SKM-1 treated with dmso at 0.1 percent for 144 hours (cell line): ENCODE measurements around the gene E2F8.
A peak's percentile ranks its signal among the peaks of the same experiment; 100 is the strongest.

Experiments used
- DNase-seq: peaks from one replicate; lab custom pipeline; 2025; ENCODE audit not compliant: unreplicated experiment; lab: John Stamatoyannopoulos, UW

The E2F8 gene

GRCh38 chr11:19220903-19221724 lies 19.6 kb downstream of the E2F8 start:
- no peak for DNase-seq

- no peak for DNase-seq
Observed at GRCh38 chr11:19218786-19219460, 21.8 kb downstream of the E2F8 start.

- DNase-seq = no peak
Observed at GRCh38 chr11:19218216-19218615, 22.5 kb downstream of the E2F8 start.

- no peak for DNase-seq
Observed at GRCh38 chr11:19216709-19217374, 23.9 kb downstream of the E2F8 start.

- peak; percentile 15 for DNase-seq
Observed at GRCh38 chr11:19216021-19216420, 24.7 kb downstream of the E2F8 start.

- DNase-seq = no peak
Observed at GRCh38 chr11:19209617-19210370, 31.0 kb downstream of the E2F8 start.

GRCh38 chr11:19208959-19209546 lies 31.7 kb downstream of the E2F8 start:
- DNase-seq = no peak

GRCh38 chr11:19208181-19208580 lies 32.6 kb downstream of the E2F8 start:
- no peak for DNase-seq

- DNase-seq = no peak
Observed at GRCh38 chr11:19204836-19205235, 35.9 kb downstream of the E2F8 start.

- no peak for DNase-seq
Observed at GRCh38 chr11:19201737-19202605, 38.8 kb downstream of the E2F8 start, which contains the start of gene CSRP3. Gene CSRP3, minus strand, starts transcription at chr11:19201983. Its CDS starts 9,535 bp downstream, at chr11:19192448.

- no peak for DNase-seq
Observed at GRCh38 chr11:19200410-19201201, 40.1 kb downstream of the E2F8 start.

- DNase-seq = no peak
Observed at GRCh38 chr11:19199771-19200170, 41.0 kb downstream of the E2F8 start.

- DNase-seq = no peak
Observed at GRCh38 chr11:19199048-19199447, 41.7 kb downstream of the E2F8 start.

- DNase-seq = no peak
Observed at GRCh38 chr11:19196432-19196831, 44.3 kb downstream of the E2F8 start.

GRCh38 chr11:19194620-19195308 lies 46.0 kb downstream of the E2F8 start:
- DNase-seq = no peak

- DNase-seq = no peak
Observed at GRCh38 chr11:19193916-19194315, 46.8 kb downstream of the E2F8 start.

- DNase-seq = no peak
Observed at GRCh38 chr11:19191530-19192169, 49.1 kb downstream of the E2F8 start.

- DNase-seq = no peak
Observed at GRCh38 chr11:19187833-19188258, 52.9 kb downstream of the E2F8 start.
